Measurements from ENCODE around the gene SNED1. TPM values are rescaled to one million over a fixed set of nuclear protein-coding genes. Genes with fewer than 3 reads are reported as not detected.

The SNED1 gene
- total RNA-seq, 4 donors from 2014 or later = 18.5 to 87.1 (median 21.9) TPM

DNA sequence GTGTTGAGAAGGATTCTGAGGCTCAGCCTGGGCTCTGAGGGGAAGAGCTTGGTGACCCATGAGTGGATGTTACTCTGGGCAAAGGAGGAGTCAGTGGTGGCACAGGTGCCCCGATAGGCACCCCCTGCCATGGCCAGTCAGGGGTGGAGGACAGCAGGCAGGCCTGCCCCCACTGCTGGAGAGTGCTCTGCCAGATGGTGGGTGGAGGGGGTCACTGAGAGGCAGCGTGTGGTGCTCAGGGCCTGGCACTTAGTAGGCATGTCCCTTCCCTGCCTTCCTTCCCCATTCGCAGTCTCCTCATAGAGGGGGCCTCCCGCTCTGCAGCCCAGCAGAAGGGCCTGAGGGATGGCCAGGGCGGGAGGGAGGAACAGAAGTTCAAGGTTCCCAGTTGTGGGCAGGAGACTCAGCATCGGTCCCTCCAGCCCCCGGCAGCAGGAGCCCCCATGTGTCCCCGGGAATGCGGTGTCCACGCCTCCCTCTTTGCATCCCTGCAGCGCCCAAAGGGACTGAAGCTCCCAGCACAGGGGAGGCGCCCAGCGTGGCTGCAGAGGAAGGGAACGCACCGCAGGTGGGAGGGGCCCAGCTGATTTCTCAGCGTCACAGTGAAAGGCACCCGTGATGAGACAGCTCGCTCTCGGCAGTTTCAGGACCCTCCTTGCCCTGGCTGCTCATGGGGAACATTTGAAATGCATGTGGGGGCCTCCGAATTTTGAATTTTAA is 5.7 kb upstream of the SNED1 start:
- DNase-seq = peak; percentile 16 to 23
- no peaks in the 10 kb centered on the region for H3K27me3 ChIP-seq
- intact Hi-C loops (cut with DNase I; ENCODE audit: low total_unique reads) = no loop called here
- H3K4me1 ChIP-seq = peaks cover 5 to 27% of the 10 kb centered on the region in 2 donors
- H3K4me3 ChIP-seq = no peak overlapping the region
- no peaks in the 10 kb centered on the region for H3K9me3 ChIP-seq
- peak overlapping the region; percentile 72 to 85 for H3K27ac ChIP-seq
- TF ChIP-seq POLR2A (IDR thresholded peaks at IDR 0.05) (no peak), CTCF (IDR thresholded peaks at IDR 0.05) (no peak)
- no peaks in the 10 kb centered on the region for H3K36me3 ChIP-seq

GRCh38 chr2:240993446-240994170 is 4.8 kb upstream of the SNED1 start:
- peak; percentile 13 to 20 for DNase-seq
- Histone ChIP-seq H3K9me3 (no peaks in the 10 kb centered on the region), H3K4me3 (no peak overlapping the region), H3K27me3 (no peaks in the 10 kb centered on the region), H3K36me3 (no peaks in the 10 kb centered on the region), H3K4me1 (peaks cover 5 to 28% of the 10 kb centered on the region in 2 donors), H3K27ac (peak overlapping the region in 1 of 2 donors; percentile 26)
- TF ChIP-seq CTCF (IDR thresholded peaks at IDR 0.05) = no peak
- TF ChIP-seq POLR2A (IDR thresholded peaks at IDR 0.05) = no peak
- intact Hi-C loops (cut with DNase I; ENCODE audit: low total_unique reads) = no loop called here

- no peaks in the 10 kb centered on the region for H3K9me3 ChIP-seq
- no peak for DNase-seq
- H3K27ac ChIP-seq = peak overlapping the region; percentile 26 to 91
- H3K36me3 ChIP-seq = no peaks in the 10 kb centered on the region
- H3K4me1 ChIP-seq = peaks cover 5 to 28% of the 10 kb centered on the region in 2 donors
- TF ChIP-seq CTCF (IDR thresholded peaks at IDR 0.05) (no peak), POLR2A (IDR thresholded peaks at IDR 0.05) (no peak)
- no peaks in the 10 kb centered on the region for H3K27me3 ChIP-seq
- intact Hi-C loops (cut with DNase I; ENCODE audit: low total_unique reads) = no loop called here
- H3K4me3 ChIP-seq = no peak overlapping the region
Measured at GRCh38 chr2:240994171-240994896, 4.1 kb upstream of the SNED1 start.

DNA sequence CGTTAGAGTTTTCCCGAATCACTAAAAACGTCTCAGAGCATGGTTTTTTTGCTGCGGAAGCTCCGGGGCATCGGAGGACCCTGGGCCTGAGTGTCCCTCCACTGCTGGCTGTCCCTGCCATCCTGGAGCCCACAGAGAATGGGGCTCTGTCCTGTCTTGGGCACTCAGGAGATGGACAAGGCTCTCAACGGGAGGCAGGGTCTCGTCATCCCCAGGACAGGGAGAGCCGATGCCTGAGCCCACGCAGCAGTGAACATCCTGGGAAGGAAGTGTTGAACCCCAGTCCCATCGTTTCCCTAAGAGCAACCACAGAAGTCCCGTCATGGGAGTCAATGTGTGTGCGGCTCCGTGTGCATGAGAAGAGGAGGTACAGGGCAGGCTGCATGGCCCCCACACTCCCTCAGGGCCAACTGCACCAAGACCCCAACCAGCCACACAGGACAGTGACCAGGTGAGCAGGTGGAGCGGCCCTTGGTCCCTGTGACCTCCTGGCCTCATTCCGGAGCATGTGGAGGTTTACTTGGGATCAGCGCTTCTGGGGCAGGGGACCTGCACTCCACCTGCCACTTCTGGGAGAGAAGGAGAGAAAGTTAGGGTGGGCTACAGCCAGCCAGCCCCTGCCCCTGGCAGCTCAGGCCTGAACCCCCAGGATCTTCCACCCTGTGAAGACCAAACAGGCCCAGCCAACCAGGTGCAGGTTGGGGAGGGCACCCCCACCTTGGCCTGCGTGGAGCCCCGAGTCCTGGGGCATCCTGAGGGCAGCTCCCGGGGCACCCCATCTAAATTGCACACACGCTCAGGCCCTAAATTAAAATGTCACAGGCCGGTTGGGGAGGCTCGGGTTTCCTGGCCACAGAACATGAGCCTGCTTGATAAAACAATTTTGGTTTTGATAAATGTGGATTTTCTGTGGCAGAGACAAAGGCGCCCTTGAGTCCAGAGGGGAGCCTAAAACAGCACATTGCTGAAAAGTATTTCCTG is 3.1 kb upstream of the SNED1 start:
- H3K9me3 ChIP-seq = no peaks in the 10 kb centered on the region
- H3K27me3 ChIP-seq = no peaks in the 10 kb centered on the region
- H3K36me3 ChIP-seq = no peaks in the 10 kb centered on the region
- peak overlapping the region; percentile 26 to 91 for H3K27ac ChIP-seq
- peaks cover 5 to 28% of the 10 kb centered on the region in 2 donors for H3K4me1 ChIP-seq
- TF ChIP-seq CTCF (IDR thresholded peaks at IDR 0.05) (no peak), POLR2A (IDR thresholded peaks at IDR 0.05) (no peak)
- intact Hi-C loops (cut with DNase I; ENCODE audit: low total_unique reads) = no loop called here
- no peak for DNase-seq
- no peak overlapping the region for H3K4me3 ChIP-seq
